ENCODE results near the gene ZCCHC24. TPM values are rescaled to one million over a fixed set of nuclear protein-coding genes. Genes with fewer than 3 reads are reported as not detected.
A peak's percentile ranks its signal among the peaks of the same experiment; 100 is the strongest.

ZCCHC24 gene
- total and polyA plus RNA-seq, 4 donors: 42.2 to 99.6 (median 69.8) TPM

DNA sequence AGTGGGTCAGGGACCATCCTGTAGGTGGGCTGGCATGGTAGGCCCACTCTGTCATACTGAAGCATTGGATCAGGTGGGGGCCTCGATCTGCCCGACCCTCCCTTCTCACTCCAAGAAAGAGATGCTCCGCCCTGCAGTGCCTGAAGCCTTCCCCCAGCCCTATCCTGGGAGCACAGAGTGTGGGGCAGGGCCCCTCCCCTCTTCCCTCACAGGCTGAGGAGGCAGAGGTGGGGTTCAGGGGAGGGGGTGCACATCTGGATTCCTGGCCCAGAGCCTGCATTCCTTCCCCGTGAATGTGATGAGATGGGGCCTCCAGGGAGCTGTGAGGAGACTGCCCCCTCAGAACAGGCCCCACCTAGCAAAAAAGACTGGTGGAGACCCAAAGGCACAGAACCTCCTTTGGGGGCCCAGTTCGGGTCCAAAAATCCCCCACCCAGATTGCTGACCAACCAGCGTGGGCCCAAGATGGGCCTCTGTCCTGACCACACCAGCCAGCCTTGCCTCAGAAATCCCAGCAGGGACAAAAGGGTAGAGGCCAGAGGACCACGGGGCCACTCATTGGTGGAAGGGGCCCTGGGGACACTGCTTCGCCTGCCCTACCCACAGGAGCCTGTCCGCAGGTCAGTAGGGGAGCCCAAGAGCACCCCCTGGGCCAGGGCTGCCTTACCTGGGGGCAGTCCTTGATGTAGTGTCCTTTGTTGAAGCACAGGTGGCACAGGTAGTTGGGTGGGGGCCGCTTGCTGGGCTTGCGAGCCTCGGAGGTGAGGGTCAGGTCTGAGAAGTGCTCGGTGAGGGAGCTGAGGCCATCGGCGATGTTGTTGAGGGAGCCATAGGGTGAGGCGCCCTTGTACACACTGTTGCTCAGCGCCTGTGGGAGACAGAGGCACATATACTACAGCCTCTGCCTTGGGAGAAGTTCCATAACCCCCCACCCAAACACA is 13.3 kb downstream of the ZCCHC24 start:
- DNase-seq: peak in 1 of 2 donors; percentile 74
- peak overlapping the region in 1 of 2 donors; percentile 13 for H3K27ac ChIP-seq (ENCODE audit: low read depth in 1 of 2, low read length in 2 of 2)

DNA sequence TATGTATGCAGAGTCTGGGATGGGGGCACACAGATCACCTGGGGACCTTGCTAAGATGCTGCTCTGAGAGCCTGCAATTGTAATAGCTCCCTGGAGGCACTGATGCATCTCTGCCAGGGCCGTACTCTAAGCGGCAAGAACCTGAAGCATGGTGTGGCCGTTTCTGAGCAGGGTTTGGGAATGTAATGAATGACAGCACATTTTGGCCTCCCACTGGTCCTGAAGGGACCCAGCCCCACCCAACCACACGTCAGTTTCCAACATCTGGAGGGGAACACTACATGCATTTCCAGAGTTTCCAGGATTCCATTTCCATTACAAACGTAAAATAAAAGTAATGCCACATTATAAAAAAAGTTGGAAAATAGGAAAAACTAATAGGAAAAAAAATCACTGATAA is 14.0 kb downstream of the ZCCHC24 start:
- ATAC-seq (ENCODE audit: low FRiP score): no peak
- intact Hi-C loops (cut with DNase I): no loop called here
- H3K4me1 ChIP-seq (ENCODE audit: control insufficient read depth in 1 of 2, insufficient read depth in 2 of 2, low read length in 2 of 2): no peaks in the 10 kb centered on the region
- H3K27ac ChIP-seq (ENCODE audit: low read depth in 1 of 2, low read length in 2 of 2): no peak overlapping the region
- no peaks in the 10 kb centered on the region for H3K27me3 ChIP-seq (ENCODE audit: control insufficient read depth in 1 of 2, insufficient read depth in 2 of 2, low read length in 1 of 2)
- no peak overlapping the region for H3K4me3 ChIP-seq (ENCODE audit: low read length in 2 of 2)
- WGBS, 2 donors: 42 to 45% methylated on average over 5 of the region's 5 CpGs
- DNase-seq: peak in 1 of 2 donors; percentile 68
- H3K36me3 ChIP-seq (ENCODE audit: control insufficient read depth in 1 of 2, insufficient read depth in 2 of 2, low read length in 1 of 2): no peaks in the 10 kb centered on the region
- H3K9me3 ChIP-seq (ENCODE audit: control insufficient read depth, low read length): no peaks in the 10 kb centered on the region

More for the DNA sequence above, 13.3 kb downstream of the ZCCHC24 start:
- ATAC-seq (ENCODE audit: low FRiP score): no peak
- H3K4me1 ChIP-seq (ENCODE audit: control insufficient read depth in 1 of 2, insufficient read depth in 2 of 2, low read length in 2 of 2): no peaks in the 10 kb centered on the region
- no peaks in the 10 kb centered on the region for H3K36me3 ChIP-seq (ENCODE audit: control insufficient read depth in 1 of 2, insufficient read depth in 2 of 2, low read length in 1 of 2)
- H3K4me3 ChIP-seq (ENCODE audit: low read length in 2 of 2): no peak overlapping the region
- intact Hi-C loops (cut with DNase I): no loop called here
- WGBS, 2 donors: 72 to 81% methylated on average over 17 of the region's 17 CpGs
- H3K27me3 ChIP-seq (ENCODE audit: control insufficient read depth in 1 of 2, insufficient read depth in 2 of 2, low read length in 1 of 2): no peaks in the 10 kb centered on the region
- H3K9me3 ChIP-seq (ENCODE audit: control insufficient read depth, low read length): no peaks in the 10 kb centered on the region

DNA sequence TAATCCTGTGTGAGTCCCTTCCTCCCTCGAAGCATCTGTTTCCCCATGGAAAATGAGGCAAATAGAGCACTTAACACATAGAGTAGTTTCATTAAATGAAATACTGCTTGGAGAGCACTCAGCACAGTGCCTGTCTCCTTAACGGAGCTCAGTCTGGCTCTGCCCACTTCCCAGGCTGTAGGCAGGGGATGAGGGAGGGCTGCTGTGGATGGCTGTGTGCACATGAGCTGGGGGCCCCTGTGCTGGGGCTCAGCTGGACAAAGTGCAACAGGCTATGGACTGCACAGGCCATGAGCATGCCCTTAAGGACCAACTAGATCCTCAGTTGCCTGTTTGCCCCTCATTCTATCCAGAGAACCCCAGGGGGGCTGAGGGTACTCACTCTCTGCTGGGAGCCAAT is 14.5 kb downstream of the ZCCHC24 start:
- H3K4me3 ChIP-seq (ENCODE audit: low read length in 2 of 2): no peak overlapping the region
- no peak overlapping the region for H3K27ac ChIP-seq (ENCODE audit: low read depth in 1 of 2, low read length in 2 of 2)
- WGBS, 2 donors: 31 to 45% methylated on average over 2 of the region's 2 CpGs
- H3K9me3 ChIP-seq (ENCODE audit: control insufficient read depth, low read length): no peaks in the 10 kb centered on the region
- H3K4me1 ChIP-seq (ENCODE audit: control insufficient read depth in 1 of 2, insufficient read depth in 2 of 2, low read length in 2 of 2): no peaks in the 10 kb centered on the region
- ATAC-seq (ENCODE audit: low FRiP score) (no peak), DNase-seq (peak in 1 of 2 donors; percentile 50)
- intact Hi-C loops (cut with DNase I): no loop called here
- no peaks in the 10 kb centered on the region for H3K27me3 ChIP-seq (ENCODE audit: control insufficient read depth in 1 of 2, insufficient read depth in 2 of 2, low read length in 1 of 2)
- H3K36me3 ChIP-seq (ENCODE audit: control insufficient read depth in 1 of 2, insufficient read depth in 2 of 2, low read length in 1 of 2): no peaks in the 10 kb centered on the region

DNA sequence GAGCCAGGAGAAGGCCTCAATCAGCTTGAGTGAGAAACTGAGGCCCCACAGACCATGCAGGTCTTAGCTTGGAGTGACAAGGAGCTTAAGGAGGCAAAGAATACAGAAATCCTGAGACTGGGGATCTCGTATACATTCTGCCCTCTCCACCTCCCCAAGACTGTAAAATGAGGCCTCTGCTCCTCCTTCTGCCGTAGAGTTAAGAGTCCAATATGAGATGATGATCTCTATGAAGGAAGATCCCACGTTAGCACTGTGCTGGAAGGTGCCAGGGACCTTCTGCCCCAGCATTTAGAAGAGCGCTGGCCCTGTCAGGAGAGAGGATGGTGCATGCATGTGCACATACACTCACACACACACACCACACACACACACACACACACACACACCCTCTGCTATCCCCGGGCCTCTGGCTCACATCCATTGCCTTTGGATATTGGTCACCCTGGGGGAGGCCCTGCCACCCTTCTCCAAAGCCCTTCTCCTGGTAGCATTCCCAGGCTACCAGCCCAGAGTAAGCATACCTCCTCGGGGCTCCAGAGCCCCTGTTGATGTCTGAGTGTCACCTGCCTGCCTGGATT is 15.0 kb downstream of the ZCCHC24 start:
- Histone ChIP-seq H3K9me3 (ENCODE audit: control insufficient read depth, low read length) (no peaks in the 10 kb centered on the region), H3K27ac (ENCODE audit: low read depth in 1 of 2, low read length in 2 of 2) (no peak overlapping the region), H3K27me3 (ENCODE audit: control insufficient read depth in 1 of 2, insufficient read depth in 2 of 2, low read length in 1 of 2) (no peaks in the 10 kb centered on the region), H3K4me1 (ENCODE audit: control insufficient read depth in 1 of 2, insufficient read depth in 2 of 2, low read length in 2 of 2) (no peaks in the 10 kb centered on the region), H3K4me3 (ENCODE audit: low read length in 2 of 2) (no peak overlapping the region), H3K36me3 (ENCODE audit: control insufficient read depth in 1 of 2, insufficient read depth in 2 of 2, low read length in 1 of 2) (no peaks in the 10 kb centered on the region)
- intact Hi-C loops (cut with DNase I): no loop called here
- WGBS, 2 donors: 61 to 64% methylated on average over 6 of the region's 6 CpGs
- ATAC-seq (ENCODE audit: low FRiP score) (no peak), DNase-seq (peak in 1 of 2 donors; percentile 50)

DNA sequence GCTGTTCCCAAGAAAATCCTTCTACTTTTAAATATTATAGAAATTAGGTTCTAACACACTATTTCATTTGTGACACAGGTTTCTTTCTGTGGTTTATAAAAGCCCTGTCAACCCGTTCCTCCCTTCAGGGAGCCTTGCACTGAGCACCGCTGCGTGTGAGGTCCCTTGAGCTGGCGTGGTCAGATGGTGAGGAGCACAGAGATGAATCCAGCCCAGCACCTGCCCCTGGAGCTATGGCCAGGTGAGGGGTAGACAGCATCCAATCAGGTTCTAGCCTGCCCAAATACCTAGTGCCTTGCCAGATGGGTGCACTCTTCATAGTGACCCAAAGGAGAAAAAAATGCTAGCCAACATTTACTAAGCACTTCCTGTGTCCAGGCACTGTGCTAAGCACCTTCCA is 15.7 kb downstream of the ZCCHC24 start:
- no peak for DNase-seq
- no peaks in the 10 kb centered on the region for H3K27me3 ChIP-seq (ENCODE audit: control insufficient read depth in 1 of 2, insufficient read depth in 2 of 2, low read length in 1 of 2)
- no peaks in the 10 kb centered on the region for H3K4me1 ChIP-seq (ENCODE audit: control insufficient read depth in 1 of 2, insufficient read depth in 2 of 2, low read length in 2 of 2)

DNA sequence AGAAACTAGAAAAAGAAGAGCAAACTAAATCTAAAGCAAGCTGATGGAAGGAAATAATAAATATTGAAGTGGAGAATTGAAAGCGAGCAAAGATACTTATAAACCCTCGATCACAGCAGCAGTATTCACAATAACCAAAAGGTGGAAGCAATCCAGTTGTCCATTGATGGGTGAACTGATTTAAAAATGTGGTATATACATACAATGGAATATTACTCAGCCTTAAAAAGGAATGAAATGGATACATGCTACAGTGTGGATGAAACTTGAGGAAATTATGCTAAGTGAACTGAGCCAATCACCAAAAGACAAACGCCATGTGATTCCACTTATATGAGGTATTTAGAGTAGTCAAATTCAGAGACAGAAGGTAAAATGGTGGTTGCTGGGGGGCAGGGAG is 17.5 kb downstream of the ZCCHC24 start:
- H3K9me3 ChIP-seq (ENCODE audit: control insufficient read depth, low read length): no peaks in the 10 kb centered on the region
- DNase-seq (no peak), ATAC-seq (ENCODE audit: low FRiP score) (no peak)
- intact Hi-C loops (cut with DNase I): no loop called here
- H3K27me3 ChIP-seq (ENCODE audit: control insufficient read depth in 1 of 2, insufficient read depth in 2 of 2, low read length in 1 of 2): no peaks in the 10 kb centered on the region
- WGBS, 2 donors: 98% methylated on average over 3 of the region's 3 CpGs
- H3K27ac ChIP-seq (ENCODE audit: low read depth in 1 of 2, low read length in 2 of 2): no peak overlapping the region
- H3K4me3 ChIP-seq (ENCODE audit: low read length in 2 of 2): no peak overlapping the region
- no peaks in the 10 kb centered on the region for H3K4me1 ChIP-seq (ENCODE audit: control insufficient read depth in 1 of 2, insufficient read depth in 2 of 2, low read length in 2 of 2)
- no peaks in the 10 kb centered on the region for H3K36me3 ChIP-seq (ENCODE audit: control insufficient read depth in 1 of 2, insufficient read depth in 2 of 2, low read length in 1 of 2)

More for the DNA sequence above, 15.7 kb downstream of the ZCCHC24 start:
- Histone ChIP-seq H3K4me3 (ENCODE audit: low read length in 2 of 2) (no peak overlapping the region), H3K36me3 (ENCODE audit: control insufficient read depth in 1 of 2, insufficient read depth in 2 of 2, low read length in 1 of 2) (no peaks in the 10 kb centered on the region), H3K27ac (ENCODE audit: low read depth in 1 of 2, low read length in 2 of 2) (no peak overlapping the region), H3K9me3 (ENCODE audit: control insufficient read depth, low read length) (no peaks in the 10 kb centered on the region)
- no peak for ATAC-seq (ENCODE audit: low FRiP score)
- intact Hi-C loops (cut with DNase I): no loop called here
- 89 to 91% methylated on average over 4 of the region's 4 CpGs for WGBS, 2 donors

DNA sequence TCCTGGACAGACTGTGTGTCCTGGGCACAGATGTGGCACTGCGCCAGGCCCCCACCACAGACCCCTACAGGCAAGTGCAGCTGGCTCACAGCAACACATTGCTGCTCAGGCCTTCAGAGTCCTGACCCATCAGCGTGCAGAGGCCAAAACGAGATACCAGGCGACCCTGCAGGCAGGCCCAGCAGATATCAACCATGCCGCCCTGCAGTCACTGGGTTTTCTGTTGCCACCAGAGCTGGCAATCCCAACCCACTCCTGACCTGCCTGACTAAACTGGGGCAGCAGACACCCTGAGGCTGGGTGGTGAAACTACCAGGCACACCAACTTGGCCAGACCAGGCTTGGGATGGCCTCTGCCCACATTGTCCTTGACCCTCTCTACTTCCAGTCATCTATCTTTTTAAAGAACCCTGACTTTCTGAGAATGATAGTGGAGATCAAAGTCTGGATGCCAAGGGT is 20.3 kb downstream of the ZCCHC24 start:
- no peak overlapping the region for H3K27ac ChIP-seq (ENCODE audit: low read depth in 1 of 2, low read length in 2 of 2)
- H3K9me3 ChIP-seq (ENCODE audit: control insufficient read depth, low read length): no peaks in the 10 kb centered on the region
- DNase-seq: peak in 1 of 2 donors; percentile 57
- intact Hi-C loops (cut with DNase I): no loop called here
- no peaks in the 10 kb centered on the region for H3K36me3 ChIP-seq (ENCODE audit: control insufficient read depth in 1 of 2, insufficient read depth in 2 of 2, low read length in 1 of 2)
- no peaks in the 10 kb centered on the region for H3K27me3 ChIP-seq (ENCODE audit: control insufficient read depth in 1 of 2, insufficient read depth in 2 of 2, low read length in 1 of 2)
- H3K4me1 ChIP-seq (ENCODE audit: control insufficient read depth in 1 of 2, insufficient read depth in 2 of 2, low read length in 2 of 2): no peaks in the 10 kb centered on the region
- no peak for ATAC-seq (ENCODE audit: low FRiP score)
- no peak overlapping the region for H3K4me3 ChIP-seq (ENCODE audit: low read length in 2 of 2)
- 55 to 63% methylated on average over 5 of the region's 5 CpGs for WGBS, 2 donors

DNA sequence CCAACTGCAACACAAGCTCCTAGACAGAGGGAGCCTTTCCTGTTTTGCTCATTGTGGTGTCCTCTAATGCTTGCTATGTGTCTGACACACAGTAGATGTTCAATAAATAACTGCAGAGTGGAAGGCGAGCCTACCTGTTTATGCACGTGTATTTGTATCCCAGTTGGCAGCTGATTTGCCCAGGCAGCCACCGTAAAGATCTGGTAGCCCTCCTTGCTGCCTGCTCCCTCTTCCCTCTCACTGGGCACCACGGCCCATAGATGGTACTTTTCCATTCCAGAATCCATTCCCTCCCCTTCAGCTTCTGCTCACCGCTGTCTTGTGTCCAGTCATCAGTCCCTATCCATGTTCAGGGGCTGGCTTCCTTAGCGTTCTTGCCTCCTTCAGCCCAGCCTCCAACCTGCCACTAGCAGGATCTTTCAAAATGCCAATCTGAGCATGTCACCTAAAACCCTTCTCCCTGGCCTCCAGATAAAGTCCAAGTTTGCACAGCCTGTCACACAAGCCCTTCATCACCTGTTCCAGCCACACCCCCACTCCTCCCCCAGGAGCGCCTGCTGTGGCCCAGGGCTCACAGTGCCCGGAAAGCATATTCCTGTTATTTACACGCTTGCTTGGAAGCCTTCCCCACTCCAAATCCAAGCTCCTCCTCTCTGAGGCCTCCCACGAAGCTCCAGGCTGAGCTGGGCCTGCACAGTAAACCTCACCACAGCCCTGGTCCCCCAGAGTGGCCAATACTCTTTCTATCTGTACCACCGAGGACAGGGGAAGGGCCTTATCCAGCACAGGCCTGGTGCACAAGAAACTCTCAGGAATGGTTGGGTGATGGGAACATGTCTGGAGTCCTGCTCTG is 21.0 kb downstream of the ZCCHC24 start:
- no peaks in the 10 kb centered on the region for H3K36me3 ChIP-seq (ENCODE audit: control insufficient read depth in 1 of 2, insufficient read depth in 2 of 2, low read length in 1 of 2)

More for the DNA sequence above, 21.0 kb downstream of the ZCCHC24 start:
- WGBS, 2 donors: 44 to 51% methylated on average over 11 of the region's 11 CpGs
- DNase-seq (peak; percentile 57 to 77), ATAC-seq (ENCODE audit: low FRiP score) (peak; percentile 70)
- Histone ChIP-seq H3K4me1 (ENCODE audit: control insufficient read depth in 1 of 2, insufficient read depth in 2 of 2, low read length in 2 of 2) (no peaks in the 10 kb centered on the region), H3K27me3 (ENCODE audit: control insufficient read depth in 1 of 2, insufficient read depth in 2 of 2, low read length in 1 of 2) (no peaks in the 10 kb centered on the region), H3K27ac (ENCODE audit: low read depth in 1 of 2, low read length in 2 of 2) (peak overlapping the region in 1 of 2 donors; percentile 21), H3K9me3 (ENCODE audit: control insufficient read depth, low read length) (no peaks in the 10 kb centered on the region), H3K4me3 (ENCODE audit: low read length in 2 of 2) (no peak overlapping the region)
- intact Hi-C loops (cut with DNase I): no loop called here
